H1 (cell line): ENCODE measurements around the gene WDR19. TPM values are rescaled to one million over a fixed set of nuclear protein-coding genes. Genes with fewer than 3 reads are reported as not detected.

Experiments used
- CTCF ChIA-PET: fragments of 300-600 bp; sonication (Branson Sonifier 250); formaldehyde crosslinking; loops from one replicate; lab custom pipeline; 2021; ENCODE audit not compliant: partially characterized antibody; lab: Charles Lee
- POLR2A ChIA-PET: fragments of 300-600 bp; sonication (Branson Sonifier 250); formaldehyde crosslinking; loops from one replicate; lab custom pipeline; 2021; ENCODE audit warnings: inconsistent platforms; ENCODE audit not compliant: partially characterized antibody; lab: Charles Lee
- DNase-seq, 2 experiments: peaks; one replicate each; pipeline versions ENCODE4 v3.0.0 to v3.0.0-alpha.2; 2010 to 2022; ENCODE audit warnings: low spot score in 2 of 2, low read depth in 1 of 2, mixed read lengths in 1 of 2
- FAIRE-seq: peaks from 2 replicates; lab custom pipeline; 2011; peaks lifted over from hg19 to GRCh38; lab: Jason Lieb, UNC
- H2AFZ ChIP-seq: 2 replicates; pipeline ENCODE4 v1.8.1; 2012; ENCODE audit warnings: low read length, inconsistent platforms
- H2AK5ac ChIP-seq: 2 replicates; pipeline ENCODE4 v1.6.1; 2013; ENCODE audit warnings: low read depth, low read length
- H2BK120ac ChIP-seq: replicated peaks from 2 replicates; pipeline ENCODE3; 2013; ENCODE audit warnings: low read depth, low read length, inconsistent platforms
- H2BK12ac ChIP-seq: 2 replicates; pipeline ENCODE4 v1.6.1; 2013; ENCODE audit warnings: low read depth, low read length
- H2BK15ac ChIP-seq: 2 replicates; pipeline ENCODE4 v1.6.1; 2013; ENCODE audit warnings: low read length
- H2BK20ac ChIP-seq: 2 replicates; pipeline ENCODE4 v1.6.1; 2013; ENCODE audit warnings: low read length
- H2BK5ac ChIP-seq: 2 replicates; pipeline ENCODE4 v1.6.1; 2013; ENCODE audit warnings: low read depth, low read length
- H3K14ac ChIP-seq: 2 replicates; pipeline ENCODE4 v1.6.1; 2013; ENCODE audit warnings: inconsistent platforms; ENCODE audit not compliant: insufficient read length
- H3K18ac ChIP-seq: 2 replicates; pipeline ENCODE4 v1.6.1; 2013; ENCODE audit warnings: low read length; ENCODE audit errors: extremely low read depth
- H3K23ac ChIP-seq: 2 replicates; pipeline ENCODE4 v1.6.1; 2013; ENCODE audit warnings: inconsistent platforms; ENCODE audit not compliant: insufficient read length
- H3K23me2 ChIP-seq: 2 replicates; pipeline ENCODE4 v1.6.1; 2013; ENCODE audit warnings: low read depth, low read length
- H3K27ac ChIP-seq: 2 replicates; pipeline ENCODE4 v1.6.1; 2011; ENCODE audit warnings: low read depth, low read length, inconsistent platforms
- H3K27me3 ChIP-seq, 4 experiments: replicated peaks in 1 of 4; 1 replicate in 1 of 4; 2 replicates in 3 of 4; pipeline versions ENCODE4 v1.6.1 to v1.8.1; 2011 to 2013; ENCODE audit warnings: low read length in 3 of 4, mild to moderate bottlenecking in 3 of 4, inconsistent platforms in 2 of 4, mixed read lengths in 2 of 4, moderate library complexity in 1 of 4; ENCODE audit not compliant: control insufficient read depth in 3 of 4, insufficient read depth in 3 of 4; ENCODE audit errors: extremely low read depth in 1 of 4
- H3K36me3 ChIP-seq, 4 experiments: 2 replicates each; pipeline versions ENCODE4 v1.6.1 to v1.8.1; 2011 to 2013; ENCODE audit warnings: mild to moderate bottlenecking in 4 of 4, low read length in 3 of 4, moderate library complexity in 2 of 4, control low read depth in 1 of 4, inconsistent platforms in 1 of 4; ENCODE audit not compliant: insufficient read depth in 4 of 4, control insufficient read depth in 2 of 4
- H3K4ac ChIP-seq: replicated peaks from 2 replicates; pipeline ENCODE3; 2013; ENCODE audit warnings: low read length, low read depth, mixed read lengths, inconsistent platforms; ENCODE audit not compliant: insufficient read length
- H3K4me1 ChIP-seq, 4 experiments: replicated peaks in 1 of 4; 1 replicate in 1 of 4; 2 replicates in 3 of 4; pipeline versions ENCODE4 v1.6.1 to v1.8.1; 2011 to 2013; ENCODE audit warnings: low read length in 3 of 4, inconsistent platforms in 2 of 4, mixed read lengths in 1 of 4; ENCODE audit not compliant: insufficient read depth in 4 of 4, control insufficient read depth in 3 of 4
- H3K4me2 ChIP-seq, 2 experiments: 2 replicates each; pipeline versions ENCODE4 v1.6.1 to v1.8.1; 2011 to 2013; ENCODE audit warnings: low read depth in 2 of 2, low read length in 2 of 2, control low read depth in 1 of 2, inconsistent platforms in 1 of 2, mild to moderate bottlenecking in 1 of 2; ENCODE audit not compliant: insufficient read depth in 1 of 2
- H3K4me3 ChIP-seq, 4 experiments: fragments of 200-600, 300-600 bp in 1 of 4; sonication (generic), shearing (Covaris generic), sonication (Bioruptor Twin) in 1 of 4; 2 replicates each; pipeline versions ENCODE4 v1.5.1 to v1.8.1; 2011 to 2016; ENCODE audit warnings: low read length in 4 of 4, low read depth in 3 of 4, control low read depth in 2 of 4, inconsistent platforms in 2 of 4, mild to moderate bottlenecking in 2 of 4, mixed read lengths in 1 of 4, moderate library complexity in 1 of 4; ENCODE audit not compliant: insufficient read depth in 2 of 4; ENCODE audit errors: extremely low read depth in 1 of 4
- H3K56ac ChIP-seq: replicated peaks from 2 replicates; pipeline ENCODE3; 2013; ENCODE audit warnings: low read depth, mild to moderate bottlenecking, mixed read lengths, low read length, inconsistent platforms; ENCODE audit not compliant: insufficient read length
- H3K79me1 ChIP-seq: 2 replicates; pipeline ENCODE4 v1.6.1; 2013; ENCODE audit warnings: low read depth, low read length, control low read depth
- H3K79me2 ChIP-seq, 2 experiments: 2 replicates each; pipeline versions ENCODE4 v1.6.1 to v1.8.1; 2012 to 2013; ENCODE audit warnings: low read length in 2 of 2, mild to moderate bottlenecking in 2 of 2, inconsistent platforms in 1 of 2; ENCODE audit not compliant: insufficient read depth in 2 of 2, control insufficient read depth in 1 of 2
- H3K9ac ChIP-seq, 4 experiments: replicated peaks in 1 of 4; 1 replicate in 1 of 4; 2 replicates in 3 of 4; pipeline versions ENCODE4 v1.6.1 to v1.8.1; 2011 to 2013; ENCODE audit warnings: low read depth in 3 of 4, low read length in 3 of 4, control low read depth in 2 of 4, mild to moderate bottlenecking in 2 of 4, moderate library complexity in 2 of 4, inconsistent platforms in 1 of 4; ENCODE audit errors: extremely low read depth in 1 of 4
- H3K9me3 ChIP-seq, 2 experiments: 2 replicates each; pipeline versions ENCODE4 v1.6.1 to v1.8.1; 2012 to 2013; ENCODE audit warnings: mild to moderate bottlenecking in 2 of 2, moderate library complexity in 2 of 2, control low read depth in 1 of 2, inconsistent platforms in 1 of 2, low read depth in 1 of 2, low read length in 1 of 2, mixed read lengths in 1 of 2; ENCODE audit not compliant: insufficient read depth in 2 of 2
- H4K20me1 ChIP-seq, 2 experiments: replicated peaks in 1 of 2; 2 replicates each; pipeline versions ENCODE3 to v1.8.1; 2011 to 2013; ENCODE audit warnings: inconsistent platforms in 2 of 2, low read length in 2 of 2, mild to moderate bottlenecking in 1 of 2; ENCODE audit not compliant: insufficient read depth in 2 of 2, control insufficient read depth in 1 of 2
- H4K5ac ChIP-seq: 2 replicates; pipeline ENCODE4 v1.6.1; 2013; ENCODE audit warnings: low read length, low read depth, mixed read lengths, inconsistent platforms; ENCODE audit not compliant: insufficient read length
- H4K8ac ChIP-seq: 2 replicates; pipeline ENCODE4 v1.8.0; 2013; ENCODE audit warnings: mild to moderate bottlenecking, moderate library complexity, low read length, inconsistent platforms; ENCODE audit not compliant: insufficient read depth; ENCODE audit errors: extremely low read depth
- H4K91ac ChIP-seq: replicated peaks from 2 replicates; pipeline ENCODE3; 2013; ENCODE audit warnings: low read length, mixed read lengths, inconsistent platforms; ENCODE audit not compliant: insufficient read length
- ATF2 ChIP-seq: IDR thresholded peaks from 2 replicates; pipeline ENCODE4 v1.6.1; 2012; ENCODE audit warnings: low read length, inconsistent platforms
- CEBPB ChIP-seq: IDR thresholded peaks from 2 replicates; pipeline ENCODE4 v1.6.1; 2012; ENCODE audit warnings: low read depth, low read length
- CREB1 ChIP-seq: IDR thresholded peaks from 2 replicates; pipeline ENCODE4 v1.6.1; 2012; ENCODE audit warnings: inconsistent platforms
- GABPA ChIP-seq: IDR thresholded peaks from 2 replicates; pipeline ENCODE4 v1.6.1; 2011; ENCODE audit warnings: mild to moderate bottlenecking, low read length, moderate library complexity, borderline replicate concordance; ENCODE audit not compliant: insufficient read depth
- KDM4A ChIP-seq: IDR thresholded peaks from one replicate; pipeline ENCODE4 v1.7.1; 2012; ENCODE audit warnings: low read depth, mild to moderate bottlenecking, moderate library complexity, low read length, inconsistent platforms; ENCODE audit not compliant: severe bottlenecking
- MAX ChIP-seq: IDR thresholded peaks from 2 replicates; pipeline ENCODE4 v1.6.1; 2012; ENCODE audit warnings: inconsistent platforms
- POLR2AphosphoS5 ChIP-seq: IDR thresholded peaks from 2 replicates; pipeline ENCODE4 v1.6.1; 2011; ENCODE audit warnings: low read depth, low read length
- RNF2 ChIP-seq: fragments of 200-900, 300-1000 bp; sonication (generic); IDR thresholded peaks from 2 replicates; pipeline ENCODE4 v1.7.1; 2016; ENCODE audit warnings: borderline replicate concordance, low read depth, mild to moderate bottlenecking, antibody characterized with exemption, low read length; ENCODE audit not compliant: poor library complexity, severe bottlenecking; ENCODE audit errors: missing control alignments
- SIX5 ChIP-seq: IDR thresholded peaks from 2 replicates; pipeline ENCODE4 v1.6.1; 2011; ENCODE audit warnings: mild to moderate bottlenecking, low read depth, low read length
- SP4 ChIP-seq: IDR thresholded peaks from 2 replicates; pipeline ENCODE4 v1.6.1; 2012; ENCODE audit warnings: low read length, inconsistent platforms
- SRF ChIP-seq: IDR thresholded peaks from 2 replicates; pipeline ENCODE4 v1.6.1; 2011; ENCODE audit warnings: mild to moderate bottlenecking, low read depth, low read length, moderate library complexity
- SUZ12 ChIP-seq: fragments of 200-600 bp; sonication (generic); IDR thresholded peaks from 2 replicates; pipeline ENCODE4 v1.6.1; 2012; ENCODE audit warnings: mild to moderate bottlenecking, inconsistent platforms, low read length, moderate library complexity, mixed read lengths
- TBP ChIP-seq: IDR thresholded peaks from 2 replicates; pipeline ENCODE4 v1.6.1; 2011; ENCODE audit warnings: low read depth, low read length, improper control_type of control experiment
- WGBS, 2 experiments: shearing (Covaris generic) in 1 of 2; methylation state at CpG; one replicate each; pipeline versions ENCODE4 v1.1.6 to v1.1.7; 2013 to 2015; ENCODE audit warnings: low lambda C conversion rate in 2 of 2, mixed read lengths in 2 of 2, inconsistent platforms in 1 of 2, low coverage in 1 of 2, missing lambda C conversion rate in 1 of 2; ENCODE audit not compliant: insufficient replicate concordance in 2 of 2, insufficient coverage in 1 of 2, insufficient read length in 1 of 2; ENCODE audit errors: extremely low coverage in 1 of 2, missing lambda C conversion rate in 1 of 2; 5-methylcytosine and 5-hydroxymethylcytosine counted together
- polyA plus RNA-seq, 7 experiments: library from polyadenylated mRNA; depleted of rRNA in 3 of 7; stranded (reverse) in 5 of 7; unstranded in 2 of 7; fragments of >200 nt in 5 of 7; fragments of 200-250 nt in 2 of 7; gene quantifications; 1 replicate in 5 of 7; 2 replicates in 1 of 7; 4 replicates in 1 of 7; pipeline versions ENCODE4 v1.2.1 to v1.2.3, GENCODE V29; 2011 to 2013; ENCODE audit warnings: missing spikeins in 2 of 7, mixed read lengths in 2 of 7
- total RNA-seq: library from RNA; stranded (reverse); fragmentation: NEBNext Ultra II Directional; extraction: Animal tissue kit (Norgen Biotek cat#: 25700); gene quantifications from 2 replicates; pipeline ENCODE4 v1.2.1, GENCODE V29; 2021

Gene WDR19
- total and polyA plus RNA-seq, 2 of the 8 experiments (the other 6 are each of a cell fraction or from before 2014, with no cell fraction given) = 22.2 to 23.3 TPM

GRCh38 chr4:39319676-39320075 is 137.3 kb downstream of the WDR19 start:
- no peaks in the 10 kb centered on the region for H3K4me1 ChIP-seq
- no peak overlapping the region for H3K4me3 ChIP-seq
- no peak overlapping the region for H2BK5ac ChIP-seq
- 95% methylated on average over 4 of the region's 4 CpGs; no CpG with 5 or more reads in 1 of the 2 experiments for WGBS, 2 experiments
- no peak overlapping the region for H2BK120ac ChIP-seq
- no peaks in the 10 kb centered on the region for H4K20me1 ChIP-seq
- peaks cover 0 to 41% (median 17%) of the 10 kb centered on the region in 4 experiments; a peak in 5 of 8 replicates for H3K36me3 ChIP-seq
- H3K14ac ChIP-seq = no peak overlapping the region
- no peak overlapping the region for H4K91ac ChIP-seq
- ChIA-PET POLR2A (no interaction called here), CTCF (no interaction called here)
- H3K4ac ChIP-seq = no peak overlapping the region
- no peak overlapping the region for H3K23ac ChIP-seq
- no peaks in the 10 kb centered on the region for H3K79me2 ChIP-seq
- H4K5ac ChIP-seq = no peak overlapping the region
- no peak overlapping the region for H2BK15ac ChIP-seq
- no peak overlapping the region for H2BK20ac ChIP-seq
- no peak overlapping the region for H2BK12ac ChIP-seq
- H3K9me3 ChIP-seq = no peaks in the 10 kb centered on the region
- H2AFZ ChIP-seq = no peak overlapping the region
- H3K27ac ChIP-seq = no peak overlapping the region
- no peaks in the 10 kb centered on the region for H3K27me3 ChIP-seq
- H3K18ac ChIP-seq = no peak overlapping the region
- no peak overlapping the region for H3K4me2 ChIP-seq
- no peaks in the 10 kb centered on the region for H3K23me2 ChIP-seq
- no peak overlapping the region for H4K8ac ChIP-seq
- FAIRE-seq = no peak
- H2AK5ac ChIP-seq = no peak overlapping the region
- no peaks in the 10 kb centered on the region for H3K79me1 ChIP-seq
- no peak overlapping the region for H3K9ac ChIP-seq
- H3K56ac ChIP-seq = no peak overlapping the region
- DNase-seq = no peak
- TF ChIP-seq ATF2 (no peak), SUZ12 (no peak), RNF2 (no peak), KDM4A (no peak), POLR2AphosphoS5 (no peak), SRF (no peak), CREB1 (no peak), TBP (no peak), SIX5 (no peak), GABPA (no peak), MAX (no peak), CEBPB (no peak), SP4 (no peak)
